Common myeloid progenitor, CD34-positive (primary cell): ENCODE results near the gene TMEM132A. TPM values are rescaled to one million over a fixed set of nuclear protein-coding genes. Genes with fewer than 3 reads are reported as not detected.

Experiments
- CTCF ChIA-PET: fragments of 350-600 bp; sonication (Branson Sonifier 250); formaldehyde crosslinking; loops from one replicate; lab custom pipeline; 2021; ENCODE audit warnings: antibody characterized with exemption; lab: Charles Lee
- POLR2A ChIA-PET: fragments of 350-600 bp; sonication (Branson Sonifier 250); formaldehyde crosslinking; loops from one replicate; lab custom pipeline; 2021; ENCODE audit warnings: antibody characterized with exemption; lab: Charles Lee
- DNase-seq, 3 donors: peaks; one replicate each; pipeline versions ENCODE4 v3.0.0 to v3.0.0-alpha.2; 2013
- H3K27ac ChIP-seq, 2 experiments: 1 replicate in 1 of 2; 2 replicates in 1 of 2; pipeline ENCODE4 v1.7.0; 2013; ENCODE audit warnings: inconsistent platforms in 2 of 2, low read length in 2 of 2, mild to moderate bottlenecking in 2 of 2, low read depth in 1 of 2, moderate library complexity in 1 of 2; ENCODE audit not compliant: severe bottlenecking in 2 of 2, insufficient read depth in 1 of 2, poor library complexity in 1 of 2
- H3K27me3 ChIP-seq, 5 experiments: replicated peaks in 2 of 5; 1 replicate in 3 of 5; 2 replicates in 2 of 5; pipeline versions ENCODE4 v1.6.1 to v1.7.0; 2013; ENCODE audit warnings: low read length in 4 of 5, mild to moderate bottlenecking in 2 of 5, moderate library complexity in 2 of 5, inconsistent platforms in 1 of 5; ENCODE audit not compliant: insufficient read depth in 5 of 5, control insufficient read depth in 4 of 5
- H3K36me3 ChIP-seq, 4 experiments: 1 replicate in 2 of 4; 2 replicates in 2 of 4; pipeline versions ENCODE4 v1.6.1 to v1.7.0; 2013; ENCODE audit warnings: low read length in 3 of 4, control low read depth in 1 of 4, mild to moderate bottlenecking in 1 of 4; ENCODE audit not compliant: control insufficient read depth in 4 of 4, insufficient read depth in 4 of 4
- H3K4me1 ChIP-seq, 4 experiments: 1 replicate in 3 of 4; 2 replicates in 1 of 4; pipeline versions ENCODE4 v1.6.1 to v1.7.1; 2013; ENCODE audit warnings: low read length in 3 of 4, mild to moderate bottlenecking in 3 of 4, control low read depth in 1 of 4, inconsistent platforms in 1 of 4, moderate library complexity in 1 of 4; ENCODE audit not compliant: control insufficient read depth in 4 of 4, insufficient read depth in 4 of 4; ENCODE audit errors: control extremely low read depth in 1 of 4
- H3K4me3 ChIP-seq, 7 experiments: 1 replicate in 4 of 7; 2 replicates in 3 of 7; pipeline versions ENCODE4 v1.5.1 to v1.7.0; 2013; ENCODE audit warnings: mild to moderate bottlenecking in 7 of 7, low read length in 6 of 7, moderate library complexity in 6 of 7, inconsistent platforms in 2 of 7, low read depth in 2 of 7, control low read depth in 1 of 7; ENCODE audit not compliant: insufficient read depth in 4 of 7, control insufficient read depth in 1 of 7; ENCODE audit errors: extremely low read depth in 1 of 7
- H3K9me3 ChIP-seq, 5 experiments: 1 replicate in 4 of 5; 2 replicates in 1 of 5; pipeline versions ENCODE4 v1.6.1 to v1.7.1; 2013; ENCODE audit warnings: low read length in 4 of 5, mild to moderate bottlenecking in 2 of 5, inconsistent platforms in 1 of 5, low read depth in 1 of 5, moderate library complexity in 1 of 5; ENCODE audit not compliant: control insufficient read depth in 4 of 5, insufficient read depth in 2 of 5; ENCODE audit errors: control extremely low read depth in 1 of 5
- WGBS: methylation state at CpG from one replicate; pipeline ENCODE4 v1.1.5; 2013; ENCODE audit not compliant: insufficient coverage; 5-methylcytosine and 5-hydroxymethylcytosine counted together
- polyA plus RNA-seq: library from polyadenylated mRNA; unstranded; fragments of 120-200 nt; gene quantifications from one replicate; pipeline ENCODE4 v1.2.1, GENCODE V29; 2013

TMEM132A gene
- 0.01 TPM for polyA plus RNA-seq

GRCh38 chr11:60924110-60924905 is at the start of gene TMEM132A:
TSS of gene TMEM132A (plus strand) at chr11:60924460. CDS start at chr11:60924634, 174 bp downstream.
- peak within 1 kb of the TSS in 6 of 7 experiments; percentile 13 to 68 (median 56) for H3K4me3 ChIP-seq
- H3K36me3 ChIP-seq, result peaks cover 16 to 43% (median 37%) of the 10 kb centered on the region in 4 experiments
- WGBS, result 2% methylated on average over 51 of the region's 69 CpGs
- peaks cover 0 to 21% (median 20%) of the 10 kb centered on the region in 4 experiments for H3K4me1 ChIP-seq
- H3K27me3 ChIP-seq, result peaks cover 0 to 50% (median 25%) of the 10 kb centered on the region in 5 experiments
- POLR2A ChIA-PET, result interaction anchor here (0.5 to 1.1 kb wide), 3 partner anchors 9 to 1255 kb away, joined by 3 to 5 read pairs (median 3); partner anchors contain the start of gene TMEM109
- H3K9me3 ChIP-seq, result no peaks in the 10 kb centered on the region
- DNase-seq, result peak in 1 of 3 donors; percentile 6
- no peak within 1 kb of the TSS for H3K27ac ChIP-seq
- CTCF ChIA-PET, result interaction anchor here (0.8 to 1.3 kb wide), 2 partner anchors 19 to 162 kb away, joined by 3 to 4 read pairs; no protein-coding TSS in a partner anchor

- DNase-seq, result no peak
- Histone ChIP-seq H3K4me1 (peaks cover 1 to 16% (median 14%) of the 10 kb centered on the region in 4 experiments), H3K36me3 (peaks cover 0 to 12% (median 4%) of the 10 kb centered on the region in 4 experiments), H3K27me3 (no peaks in the 10 kb centered on the region), H3K4me3 (no peak overlapping the region), H3K27ac (no peak overlapping the region), H3K9me3 (no peaks in the 10 kb centered on the region)
- WGBS, result 100% methylated on average over 2 of the region's 7 CpGs
- ChIA-PET CTCF (interaction anchor here (0.7 to 15.9 kb wide), 6 partner anchors 8 to 74 kb away, joined by 3 to 128 read pairs (median 4); partner anchors contain the start of gene ZP1), POLR2A (interaction anchor here (1.2 kb wide), 1 partner anchor 9 kb away, joined by 3 read pairs; no protein-coding TSS in a partner anchor)
Observed at GRCh38 chr11:60875366-60876167, 48.7 kb upstream of the TMEM132A start.

- ChIA-PET POLR2A (interaction anchor here (1.2 kb wide), 1 partner anchor 10 kb away, joined by 3 read pairs; no protein-coding TSS in a partner anchor), CTCF (interaction anchor here (1.4 to 15.9 kb wide), 4 partner anchors 9 to 41 kb away, joined by 3 to 128 read pairs (median 8); partner anchors contain the start of gene ZP1)
Observed at GRCh38 chr11:60876168-60876485, 48.1 kb upstream of the TMEM132A start.

GRCh38 chr11:60878245-60879101 is 45.8 kb upstream of the TMEM132A start:
- WGBS, result 78% methylated on average over 3 of the region's 5 CpGs
- POLR2A ChIA-PET, result no interaction called here
- Histone ChIP-seq H3K4me1 (no peaks in the 10 kb centered on the region), H3K27ac (no peak overlapping the region), H3K9me3 (no peaks in the 10 kb centered on the region), H3K4me3 (no peak overlapping the region), H3K27me3 (no peaks in the 10 kb centered on the region), H3K36me3 (peaks cover 0 to 16% (median 5%) of the 10 kb centered on the region in 4 experiments)
- no peak for DNase-seq
- CTCF ChIA-PET, result interaction anchor here (1.0 to 15.9 kb wide), 4 partner anchors 9 to 95 kb away, joined by 3 to 128 read pairs (median 8); no protein-coding TSS in a partner anchor

More at GRCh38 chr11:60876168-60876485, 48.1 kb upstream of the TMEM132A start:
- H3K4me1 ChIP-seq, result peaks cover 0 to 12% (median 9%) of the 10 kb centered on the region in 4 experiments
- WGBS, result 100% methylated on average over 2 of the region's 2 CpGs
- no peaks in the 10 kb centered on the region for H3K27me3 ChIP-seq
- no peaks in the 10 kb centered on the region for H3K9me3 ChIP-seq
- peaks cover 0 to 16% (median 5%) of the 10 kb centered on the region in 4 experiments for H3K36me3 ChIP-seq
- DNase-seq, result no peak
- H3K27ac ChIP-seq, result no peak overlapping the region
- no peak overlapping the region for H3K4me3 ChIP-seq

GRCh38 chr11:60879104-60879503 is 45.2 kb upstream of the TMEM132A start:
- POLR2A ChIA-PET, result no interaction called here
- Histone ChIP-seq H3K27ac (no peak overlapping the region), H3K27me3 (no peaks in the 10 kb centered on the region), H3K9me3 (no peaks in the 10 kb centered on the region), H3K4me1 (no peaks in the 10 kb centered on the region), H3K36me3 (peaks cover 0 to 16% (median 5%) of the 10 kb centered on the region in 4 experiments), H3K4me3 (no peak overlapping the region)
- CTCF ChIA-PET, result interaction anchor here (1.0 to 15.9 kb wide), 3 partner anchors 21 to 95 kb away, joined by 3 to 128 read pairs (median 5); no protein-coding TSS in a partner anchor
- no peak for DNase-seq
- no CpG with 5 or more reads among the region's 1 CpG for WGBS

- Histone ChIP-seq H3K36me3 (peaks cover 0 to 12% (median 3%) of the 10 kb centered on the region in 4 experiments), H3K27ac (no peak overlapping the region), H3K27me3 (no peaks in the 10 kb centered on the region), H3K4me3 (no peak overlapping the region), H3K9me3 (no peaks in the 10 kb centered on the region), H3K4me1 (no peaks in the 10 kb centered on the region)
- DNase-seq, result no peak
- ChIA-PET POLR2A (no interaction called here), CTCF (interaction anchor here (14.2 kb wide), 1 partner anchor 51 kb away, joined by 422 read pairs; no protein-coding TSS in a partner anchor)
- 87% methylated on average over 3 of the region's 5 CpGs for WGBS
Observed at GRCh38 chr11:60879971-60880588, 44.2 kb upstream of the TMEM132A start.
